NCI-H1436 (cell line): ENCODE data around the gene SMARCB1.

Source experiments
- DNase-seq: peaks from one replicate; lab custom pipeline; 2025; lab: John Stamatoyannopoulos, UW

SMARCB1 gene

GRCh38 chr22:23803001-23803819 lies 16.4 kb downstream of the SMARCB1 start:
- no peak for DNase-seq

DNA sequence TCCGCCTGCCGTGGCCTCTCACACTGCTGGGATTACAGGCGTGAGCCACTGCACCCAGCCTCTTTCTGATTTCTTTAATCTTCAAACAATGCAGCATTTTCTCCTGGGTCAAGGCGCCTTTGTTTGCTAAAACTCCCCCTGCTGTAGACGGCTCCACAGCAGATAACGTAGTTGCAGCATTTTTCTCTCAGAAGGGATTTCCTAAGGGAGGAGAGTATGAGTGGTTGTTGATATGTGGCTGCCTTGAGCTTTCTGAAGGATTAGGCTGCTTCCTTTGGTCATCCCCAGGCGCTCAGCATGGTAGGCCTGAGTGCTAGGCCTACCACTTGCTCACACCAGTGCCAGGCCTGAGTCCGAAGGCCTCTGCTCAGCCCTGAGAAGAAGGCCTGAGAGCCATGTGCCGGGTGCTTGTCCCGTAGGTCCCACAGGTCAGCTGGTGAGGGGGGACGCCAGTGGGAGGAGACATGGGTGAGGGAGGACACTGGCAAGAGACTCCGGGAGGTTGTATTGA lies 18.1 kb downstream of the SMARCB1 start:
- no peak for DNase-seq

- no peak for DNase-seq
Observed at GRCh38 chr22:23806837-23807236, 20.1 kb downstream of the SMARCB1 start.

DNA sequence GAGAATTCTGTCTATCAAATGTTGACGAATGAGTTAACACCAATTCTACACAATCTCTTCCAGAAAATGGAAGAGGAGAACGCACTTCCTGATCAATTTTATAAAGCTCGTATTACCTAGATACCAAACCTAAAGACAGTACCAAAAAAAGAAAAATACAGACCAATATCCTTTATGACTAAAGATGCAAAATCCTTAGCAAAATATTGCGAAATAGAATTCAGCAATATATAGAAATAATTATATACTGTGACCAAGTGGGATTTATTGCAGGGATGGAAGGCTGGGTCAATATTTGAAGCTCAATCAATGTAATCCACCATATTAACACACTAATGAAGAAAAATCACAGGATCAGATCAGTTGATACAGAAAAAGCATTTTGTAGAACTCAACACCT lies 25.6 kb downstream of the SMARCB1 start:
- no peak for DNase-seq

DNA sequence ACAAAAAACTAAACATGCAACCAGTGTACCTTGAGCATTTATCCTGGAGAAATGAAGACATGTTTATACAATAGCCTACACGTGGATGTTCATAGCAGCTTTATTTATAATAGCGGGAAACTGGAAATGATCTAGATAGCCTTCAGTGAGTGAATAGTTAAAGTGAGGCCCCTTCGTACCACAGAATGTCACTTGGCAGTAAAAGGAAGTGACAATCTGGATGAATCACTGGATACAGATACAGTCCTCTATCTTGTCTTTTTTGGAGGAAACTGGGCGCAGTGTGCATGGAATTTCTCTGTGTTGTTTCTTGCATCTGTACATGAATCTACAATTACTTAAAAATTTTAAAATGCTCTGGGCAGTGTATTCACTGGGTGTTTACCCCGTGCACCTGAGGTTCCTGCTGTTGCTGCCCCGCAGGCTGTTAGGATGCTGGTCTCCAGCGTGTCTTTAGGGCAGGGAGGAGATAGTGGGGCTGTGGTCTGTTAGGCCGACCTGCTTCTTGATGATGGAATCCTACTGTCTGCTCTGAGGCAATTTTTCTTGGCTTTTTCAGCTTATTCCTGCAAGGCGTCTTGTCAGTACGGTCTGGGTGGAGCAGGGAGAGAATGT lies 28.9 kb downstream of the SMARCB1 start:
- DNase-seq = no peak

GRCh38 chr22:23816156-23816976 lies 29.6 kb downstream of the SMARCB1 start:
- DNase-seq = no peak

DNA sequence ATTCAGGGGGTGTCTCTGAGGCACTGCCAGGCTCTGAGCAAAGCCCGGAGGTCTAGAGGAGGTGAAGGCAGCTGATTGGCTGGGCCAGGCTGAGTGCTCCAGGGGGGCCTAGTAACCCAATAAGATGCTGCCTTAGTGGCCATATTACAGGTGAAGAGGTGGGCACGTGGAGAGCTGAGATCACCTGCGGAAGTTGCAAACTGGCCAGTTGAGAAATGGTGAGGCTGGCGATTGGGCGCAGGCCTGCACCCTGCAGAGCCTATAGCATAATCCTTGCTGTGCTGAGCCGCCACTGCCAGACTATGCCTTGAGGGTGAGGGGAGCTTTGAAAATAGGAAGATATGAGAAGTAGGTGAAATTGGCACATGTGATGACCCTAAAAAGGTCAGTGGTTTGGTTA lies 30.4 kb downstream of the SMARCB1 start:
- DNase-seq = no peak

DNA sequence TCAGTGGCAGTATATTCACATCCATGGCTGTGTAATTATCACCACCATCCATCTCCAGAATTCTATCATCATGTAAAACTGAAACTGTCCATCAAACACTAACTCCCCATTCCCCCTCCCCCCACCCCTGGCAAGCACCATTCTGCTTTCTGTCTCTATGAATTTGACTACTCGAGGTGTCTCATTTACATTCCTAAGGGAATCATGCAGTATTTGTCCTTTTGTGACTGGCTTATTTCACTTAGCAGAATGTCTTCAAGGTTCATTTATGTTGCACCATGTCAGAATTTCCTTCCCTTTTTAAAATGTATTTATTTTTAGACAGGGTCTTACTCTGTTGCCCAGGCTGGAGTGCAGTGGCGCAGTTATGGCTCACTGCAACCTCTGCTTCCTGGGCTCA lies 31.8 kb downstream of the SMARCB1 start:
- DNase-seq = no peak

DNA sequence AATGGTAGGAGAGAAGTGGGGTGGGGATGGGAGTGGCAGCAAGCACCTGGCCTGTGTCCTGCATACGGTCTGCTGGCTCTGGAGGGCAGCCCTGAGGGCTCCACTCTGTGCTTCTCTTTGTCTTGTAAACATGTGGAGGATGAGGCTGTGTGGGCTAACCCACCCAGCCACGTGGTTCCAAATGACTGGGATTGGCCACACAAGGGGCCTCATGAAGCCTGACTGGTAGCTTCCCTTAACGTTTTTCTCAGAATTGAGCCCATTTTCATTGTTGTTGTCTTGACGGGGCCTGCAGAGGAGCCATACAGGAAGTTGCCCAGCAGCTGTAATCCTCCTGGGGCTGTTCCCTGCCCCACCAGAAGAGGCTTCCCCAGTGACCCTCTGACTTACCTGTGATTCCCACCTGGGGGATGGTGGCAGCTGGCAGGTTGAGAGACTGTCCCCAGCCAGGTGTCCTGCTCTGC lies 34.0 kb downstream of the SMARCB1 start:
- DNase-seq = no peak

DNA sequence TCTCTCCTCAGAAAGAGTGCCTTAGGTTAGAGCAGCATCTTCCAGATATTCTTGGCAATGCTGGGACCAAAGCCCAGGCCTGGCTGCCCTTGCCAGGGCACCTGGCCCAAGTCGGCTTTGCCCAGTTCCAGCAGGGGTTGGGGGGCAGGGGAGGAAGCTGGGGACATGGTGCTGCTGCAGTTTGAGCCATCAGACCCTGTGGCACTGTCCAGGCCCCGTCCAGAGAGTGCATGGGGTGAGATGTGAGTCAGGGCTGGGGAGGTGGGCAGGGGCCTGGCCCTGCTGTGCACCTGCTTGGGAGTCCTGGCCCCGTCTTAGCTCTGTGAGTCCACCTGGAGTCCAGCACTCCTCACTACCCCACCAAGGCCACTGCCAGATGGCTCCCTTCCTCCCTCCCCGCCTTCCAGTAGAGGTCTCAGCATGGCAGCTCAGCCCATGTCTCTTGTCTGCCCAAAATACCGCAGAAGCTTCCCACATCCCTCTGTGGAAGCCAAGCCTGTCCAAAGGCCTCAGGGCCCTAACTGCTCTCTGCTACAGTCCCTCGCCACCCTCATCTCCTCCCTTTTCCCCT lies 35.4 kb downstream of the SMARCB1 start:
- no peak for DNase-seq

DNA sequence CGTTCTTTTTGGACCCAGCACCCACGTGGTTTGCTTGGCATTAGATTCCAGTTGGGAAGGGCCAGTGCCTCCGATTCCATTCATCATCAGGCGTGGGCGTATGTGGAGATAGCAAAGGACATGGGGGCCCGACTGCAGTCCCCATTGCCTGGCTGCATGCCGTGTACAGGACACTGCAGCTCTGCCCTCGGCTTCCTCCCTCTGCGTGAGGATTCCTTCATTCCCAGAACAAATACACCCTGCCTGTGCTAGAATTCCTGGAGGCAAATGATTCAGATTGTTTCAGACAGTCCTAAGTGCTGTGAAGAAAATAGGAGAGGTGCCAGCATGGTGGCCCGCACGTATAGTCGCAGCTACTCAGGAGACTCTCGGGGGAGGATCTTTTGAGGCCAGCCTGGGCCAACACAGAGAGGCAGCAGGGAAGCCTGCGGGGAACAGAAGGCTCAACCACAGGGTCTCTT lies 36.6 kb downstream of the SMARCB1 start:
- no peak for DNase-seq

- DNase-seq = no peak
Observed at GRCh38 chr22:23824476-23825245, 37.9 kb downstream of the SMARCB1 start.

- DNase-seq = no peak
Observed at GRCh38 chr22:23825246-23825905, 38.6 kb downstream of the SMARCB1 start.

GRCh38 chr22:23826510-23827350 lies 40.0 kb downstream of the SMARCB1 start:
- DNase-seq = no peak

GRCh38 chr22:23827351-23827995 lies 40.7 kb downstream of the SMARCB1 start:
- DNase-seq = no peak

GRCh38 chr22:23828800-23829680 lies 42.3 kb downstream of the SMARCB1 start:
- no peak for DNase-seq

DNA sequence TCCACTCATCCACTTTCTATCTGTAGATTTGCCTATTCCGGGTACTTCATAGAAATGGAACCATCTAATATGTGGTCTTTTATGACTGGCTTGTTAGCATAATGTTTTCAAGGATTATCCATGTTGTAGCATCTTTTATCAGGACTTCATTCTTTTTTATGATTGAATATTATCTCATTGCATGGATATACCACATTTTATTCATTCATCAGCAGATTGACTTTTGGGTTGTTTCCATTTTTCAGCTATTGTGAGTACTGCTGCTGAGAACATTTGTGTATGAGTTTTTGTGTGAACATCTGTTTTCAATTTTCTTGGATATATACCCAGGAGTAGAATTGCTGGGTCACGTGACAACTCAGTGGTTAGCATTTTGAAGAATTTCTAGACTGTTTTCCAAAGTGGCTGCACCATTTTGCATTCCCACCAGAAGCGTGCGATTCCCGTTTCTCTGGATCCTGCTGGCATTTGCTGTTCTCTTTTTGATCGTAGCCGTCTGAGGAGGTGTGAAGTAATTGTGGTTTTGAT lies 43.1 kb downstream of the SMARCB1 start:
- DNase-seq = no peak

DNA sequence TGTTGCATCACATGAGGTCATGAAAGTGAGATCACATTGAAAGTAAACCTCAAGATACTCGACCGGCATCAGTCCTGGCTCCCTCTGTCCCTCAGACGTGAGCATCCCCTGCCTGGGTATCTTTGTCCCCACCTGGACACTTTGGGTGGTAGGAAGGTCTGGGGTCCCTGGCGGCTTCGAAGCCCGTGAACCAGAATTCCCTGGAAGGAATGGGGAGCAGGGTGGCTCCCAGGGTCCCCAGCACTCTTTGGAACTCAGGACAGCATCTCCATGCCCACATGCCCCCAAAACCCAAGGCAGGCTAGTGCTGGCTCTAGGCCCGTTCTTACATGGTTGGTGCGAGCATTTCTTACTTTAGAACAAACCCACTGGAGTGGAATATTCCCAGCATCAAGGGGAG lies 44.5 kb downstream of the SMARCB1 start:
- DNase-seq = no peak
